ENCODE results near the gene PSPH.
"Not testable (repeated sequence)": the region's sequence is repeated elsewhere in the genome, so short reads cannot be mapped to it uniquely, and the experiment has no call there.

Gene PSPH

GRCh38 chr7:56051339-56052191, at the start of gene PSPH, which contains the start of gene CCT6A:
Gene PSPH, minus strand, starts transcription at chr7:56051444. Its CDS starts 30,232 bp downstream, at chr7:56021212.
Gene CCT6A, plus strand, starts transcription at chr7:56051765. Its CDS starts 84 bp downstream, at chr7:56051849.
- peak; percentile 83 for DNase-seq

- DNase-seq, result no peak
Measured at GRCh38 chr7:56099653-56100052, 48.4 kb upstream of the PSPH start.

- not testable (repeated sequence) for DNase-seq
Measured at GRCh38 chr7:56098187-56099008, 47.2 kb upstream of the PSPH start.

GRCh38 chr7:56097700-56098099, 46.5 kb upstream of the PSPH start:
- no peak for DNase-seq

- no peak for DNase-seq
Measured at GRCh38 chr7:56092789-56093531, 41.7 kb upstream of the PSPH start, which contains the start of gene PHKG1. Gene PHKG1, minus strand, starts transcription at chr7:56092952. Its CDS starts 4,011 bp downstream, at chr7:56088941.

GRCh38 chr7:56092388-56092787, 41.1 kb upstream of the PSPH start:
- not testable (repeated sequence) for DNase-seq

GRCh38 chr7:56091591-56091990, 40.3 kb upstream of the PSPH start:
- DNase-seq, result no peak

GRCh38 chr7:56087445-56087844, 36.2 kb upstream of the PSPH start:
- DNase-seq, result no peak

- no peak for DNase-seq
Measured at GRCh38 chr7:56086761-56087160, 35.5 kb upstream of the PSPH start.

- no peak for DNase-seq
Measured at GRCh38 chr7:56083150-56083785, 32.0 kb upstream of the PSPH start.

GRCh38 chr7:56081626-56082340, 30.5 kb upstream of the PSPH start:
- DNase-seq, result no peak

- DNase-seq, result not testable (repeated sequence)
Measured at GRCh38 chr7:56080726-56081435, 29.6 kb upstream of the PSPH start.

GRCh38 chr7:56079450-56080185, 28.4 kb upstream of the PSPH start:
- no peak for DNase-seq

GRCh38 chr7:56078196-56078595, 27.0 kb upstream of the PSPH start:
- no peak for DNase-seq

GRCh38 chr7:56077681-56078080, 26.4 kb upstream of the PSPH start:
- no peak for DNase-seq

GRCh38 chr7:56074371-56074791, 23.1 kb upstream of the PSPH start:
- DNase-seq, result peak; percentile 63

- not testable (repeated sequence) for DNase-seq
Measured at GRCh38 chr7:56066376-56066775, 15.1 kb upstream of the PSPH start.

- peak; percentile 88 for DNase-seq
Measured at GRCh38 chr7:56063882-56064625, 12.8 kb upstream of the PSPH start, which contains the start of gene SUMF2. Gene SUMF2, plus strand, starts transcription at chr7:56064286. Its CDS starts 26 bp downstream, at chr7:56064312.

GRCh38 chr7:56063500-56063881, 12.2 kb upstream of the PSPH start:
- DNase-seq, result no peak

Data from activated gamma-delta T cell treated with Interleukin-2 at 50 U/mL for 16 hours (primary cell).